Neural progenitor cell (in vitro differentiated cells): ENCODE measurements around the gene CALHM3. TPM values are rescaled to one million over a fixed set of nuclear protein-coding genes. Genes with fewer than 3 reads are reported as not detected.

Experiments
- DNase-seq: peaks from one replicate; pipeline ENCODE4 v3.0.0-alpha.2; 2016; ENCODE audit warnings: low spot score
- H2AFZ ChIP-seq: fragments of 200-600 bp; sonication (generic); replicated peaks from 2 replicates; pipeline ENCODE4 v1.6.1; 2016; ENCODE audit warnings: antibody characterized with exemption
- H3F3A ChIP-seq: fragments of 200-600 bp; sonication (generic); 2 replicates; pipeline ENCODE4 v1.6.1; 2016; ENCODE audit warnings: antibody characterized with exemption, low read depth
- H3K27ac ChIP-seq: fragments of 200-600 bp; sonication (generic); 2 replicates; pipeline ENCODE4 v1.5.1; 2016; ENCODE audit warnings: mild to moderate bottlenecking
- H3K27me3 ChIP-seq: fragments of 200-600 bp; sonication (generic); 2 replicates; pipeline ENCODE4 v1.6.1; 2016; ENCODE audit warnings: mild to moderate bottlenecking, moderate library complexity
- H3K36me3 ChIP-seq: fragments of 200-600 bp; sonication (generic); 2 replicates; pipeline ENCODE4 v1.5.1; 2016
- H3K4me1 ChIP-seq: fragments of 200-600 bp; sonication (generic); 2 replicates; pipeline ENCODE4 v1.6.1; 2016; ENCODE audit warnings: mixed run types
- H3K4me2 ChIP-seq: fragments of 200-600 bp; sonication (generic); 2 replicates; pipeline ENCODE4 v1.6.1; 2016
- H3K4me3 ChIP-seq: fragments of 200-600 bp; sonication (generic); 2 replicates; pipeline ENCODE4 v1.5.1; 2016
- H3K79me2 ChIP-seq: fragments of 200-600 bp; sonication (generic); 2 replicates; pipeline ENCODE4 v1.6.1; 2016; ENCODE audit warnings: low read depth
- H3K9ac ChIP-seq: fragments of 200-600 bp; sonication (generic); 2 replicates; pipeline ENCODE4 v1.6.1; 2016
- H3K9me3 ChIP-seq: fragments of 200-600 bp; sonication (generic); 2 replicates; pipeline ENCODE4 v1.5.1; 2016; ENCODE audit warnings: low read depth
- H4K20me1 ChIP-seq: fragments of 200-600 bp; sonication (generic); 2 replicates; pipeline ENCODE4 v1.6.1; 2016; ENCODE audit warnings: low read depth
- H3K27ac Mint-ChIP-seq: 3 replicates; pipeline ENCODE4 v1.8.0; 2021; ENCODE audit warnings: mixed read lengths
- H3K27me3 Mint-ChIP-seq: 2 replicates; pipeline ENCODE4 v1.8.0; 2022; ENCODE audit warnings: low read depth, mild to moderate bottlenecking, inconsistent platforms, moderate library complexity, mixed read lengths; ENCODE audit not compliant: insufficient read depth
- H3K36me3 Mint-ChIP-seq: 3 replicates; pipeline ENCODE4 v1.8.0; 2021; ENCODE audit warnings: mixed read lengths
- H3K4me1 Mint-ChIP-seq: 3 replicates; pipeline ENCODE4 v1.8.0; 2021; ENCODE audit warnings: mixed read lengths
- H3K4me3 Mint-ChIP-seq: 3 replicates; pipeline ENCODE4 v1.8.0; 2021; ENCODE audit warnings: mild to moderate bottlenecking, moderate library complexity, mixed read lengths
- H3K9me3 Mint-ChIP-seq: 3 replicates; pipeline ENCODE4 v1.8.0; 2020; ENCODE audit warnings: mixed read lengths
- EZH2 ChIP-seq: fragments of 200-600 bp; sonication (generic); IDR thresholded peaks from 2 replicates; pipeline ENCODE4 v1.6.1; 2017; ENCODE audit warnings: antibody characterized with exemption, mild to moderate bottlenecking, moderate library complexity
- EZH2phosphoT487 ChIP-seq: fragments of 200-600 bp; sonication (generic); IDR thresholded peaks from 2 replicates; pipeline ENCODE4 v1.6.1; 2017; ENCODE audit warnings: antibody characterized with exemption
- total RNA-seq: library from RNA; depleted of rRNA; stranded (reverse); fragments of >200 nt; gene quantifications from 2 replicates; pipeline ENCODE4 v1.2.3, GENCODE V29; 2015; ENCODE audit warnings: low replicate concordance
- TF ChIP-seq, protein P1 (sequence below): fragments of 200-600 bp; sonication (generic); IDR thresholded peaks from 2 replicates; pipeline ENCODE4 v1.5.1; 2017; ENCODE audit warnings: antibody characterized with exemption, mild to moderate bottlenecking

CALHM3 gene
- total RNA-seq, 1 donor from 2014 or later = not detected

- H4K20me1 ChIP-seq = no peaks in the 10 kb centered on the region
- H3K4me1 Mint-ChIP-seq = no peaks in the 10 kb centered on the region
These were observed 34.6 kb downstream of the CALHM3 start for GRCh38 chr10:103444478-103444877.

GRCh38 chr10:103443475-103444185, 35.4 kb downstream of the CALHM3 start:
- Mint-ChIP-seq H3K9me3 (no peaks in the 10 kb centered on the region), H3K4me1 (no peaks in the 10 kb centered on the region), H3K27ac (peak overlapping the region; percentile 2), H3K27me3 (peaks cover 5% of the 10 kb centered on the region), H3K36me3 (peaks cover 32% of the 10 kb centered on the region), H3K4me3 (no peak overlapping the region)
- Histone ChIP-seq H3K9ac (no peak overlapping the region), H3K36me3 (no peaks in the 10 kb centered on the region), H3K4me1 (no peaks in the 10 kb centered on the region), H3F3A (no peaks in the 10 kb centered on the region), H3K27ac (no peak overlapping the region), H3K79me2 (no peaks in the 10 kb centered on the region), H4K20me1 (no peaks in the 10 kb centered on the region), H2AFZ (no peak overlapping the region), H3K9me3 (no peaks in the 10 kb centered on the region), H3K4me3 (no peak overlapping the region), H3K27me3 (no peaks in the 10 kb centered on the region), H3K4me2 (no peak overlapping the region)
- no peak for DNase-seq
- TF ChIP-seq, protein P1, sequence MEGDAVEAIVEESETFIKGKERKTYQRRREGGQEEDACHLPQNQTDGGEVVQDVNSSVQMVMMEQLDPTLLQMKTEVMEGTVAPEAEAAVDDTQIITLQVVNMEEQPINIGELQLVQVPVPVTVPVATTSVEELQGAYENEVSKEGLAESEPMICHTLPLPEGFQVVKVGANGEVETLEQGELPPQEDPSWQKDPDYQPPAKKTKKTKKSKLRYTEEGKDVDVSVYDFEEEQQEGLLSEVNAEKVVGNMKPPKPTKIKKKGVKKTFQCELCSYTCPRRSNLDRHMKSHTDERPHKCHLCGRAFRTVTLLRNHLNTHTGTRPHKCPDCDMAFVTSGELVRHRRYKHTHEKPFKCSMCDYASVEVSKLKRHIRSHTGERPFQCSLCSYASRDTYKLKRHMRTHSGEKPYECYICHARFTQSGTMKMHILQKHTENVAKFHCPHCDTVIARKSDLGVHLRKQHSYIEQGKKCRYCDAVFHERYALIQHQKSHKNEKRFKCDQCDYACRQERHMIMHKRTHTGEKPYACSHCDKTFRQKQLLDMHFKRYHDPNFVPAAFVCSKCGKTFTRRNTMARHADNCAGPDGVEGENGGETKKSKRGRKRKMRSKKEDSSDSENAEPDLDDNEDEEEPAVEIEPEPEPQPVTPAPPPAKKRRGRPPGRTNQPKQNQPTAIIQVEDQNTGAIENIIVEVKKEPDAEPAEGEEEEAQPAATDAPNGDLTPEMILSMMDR = no peak
- TF ChIP-seq EZH2 (no peak), EZH2phosphoT487 (no peak)

More at GRCh38 chr10:103444478-103444877, 34.6 kb downstream of the CALHM3 start:
- TF ChIP-seq, protein P1 = no peak
- no peak for TF ChIP-seq EZH2
- TF ChIP-seq EZH2phosphoT487 = no peak
- Histone ChIP-seq H3K9ac (no peak overlapping the region), H2AFZ (no peak overlapping the region), H3K4me3 (no peak overlapping the region), H3K9me3 (no peaks in the 10 kb centered on the region), H3K36me3 (no peaks in the 10 kb centered on the region), H3K27me3 (no peaks in the 10 kb centered on the region), H3K27ac (no peak overlapping the region), H3K4me2 (no peak overlapping the region), H3K4me1 (no peaks in the 10 kb centered on the region), H3F3A (no peaks in the 10 kb centered on the region), H3K79me2 (no peaks in the 10 kb centered on the region)
- no peak overlapping the region for H3K27ac Mint-ChIP-seq
- DNase-seq = no peak
- H3K9me3 Mint-ChIP-seq = no peaks in the 10 kb centered on the region
- H3K27me3 Mint-ChIP-seq = peaks cover 6% of the 10 kb centered on the region
- peaks cover 32% of the 10 kb centered on the region for H3K36me3 Mint-ChIP-seq
- H3K4me3 Mint-ChIP-seq = no peak overlapping the region

GRCh38 chr10:103442031-103442461, 37.0 kb downstream of the CALHM3 start:
- Mint-ChIP-seq H3K36me3 (peaks cover 36% of the 10 kb centered on the region), H3K4me1 (no peaks in the 10 kb centered on the region), H3K9me3 (no peaks in the 10 kb centered on the region), H3K4me3 (no peak overlapping the region), H3K27me3 (peaks cover 5% of the 10 kb centered on the region), H3K27ac (no peak overlapping the region)
- DNase-seq = no peak
- Histone ChIP-seq H3K79me2 (no peaks in the 10 kb centered on the region), H3K4me2 (no peak overlapping the region), H4K20me1 (no peaks in the 10 kb centered on the region), H3F3A (no peaks in the 10 kb centered on the region), H2AFZ (no peak overlapping the region), H3K36me3 (no peaks in the 10 kb centered on the region), H3K27me3 (no peaks in the 10 kb centered on the region), H3K4me1 (no peaks in the 10 kb centered on the region), H3K27ac (no peak overlapping the region), H3K9ac (no peak overlapping the region), H3K4me3 (no peak overlapping the region), H3K9me3 (no peaks in the 10 kb centered on the region)
- TF ChIP-seq EZH2phosphoT487 = no peak
- no peak for TF ChIP-seq EZH2
- TF ChIP-seq, protein P1 = no peak
